Suprapubic skin (tissue), 3 donors: ENCODE data around the gene PDK1.

ENCODE experiments used
- POLR2A ChIP-seq, 2 donors: fragments of 450-650 bp; IDR thresholded peaks; one replicate each; pipeline ENCODE4 v1.6.1; 2017; ENCODE audit warnings: antibody characterized with exemption in 2 of 2, mild to moderate bottlenecking in 2 of 2, moderate library complexity in 2 of 2
- TF ChIP-seq, protein P1 (sequence below), 2 donors: fragments of 200-600 bp in 1 of 2; fragments of 450-650 bp in 1 of 2; sonication (generic) in 1 of 2; IDR thresholded peaks; one replicate each; pipeline ENCODE4 v1.5.1; 2016 to 2019; ENCODE audit warnings: antibody characterized with exemption in 2 of 2, mild to moderate bottlenecking in 1 of 2, moderate library complexity in 1 of 2

DNA sequence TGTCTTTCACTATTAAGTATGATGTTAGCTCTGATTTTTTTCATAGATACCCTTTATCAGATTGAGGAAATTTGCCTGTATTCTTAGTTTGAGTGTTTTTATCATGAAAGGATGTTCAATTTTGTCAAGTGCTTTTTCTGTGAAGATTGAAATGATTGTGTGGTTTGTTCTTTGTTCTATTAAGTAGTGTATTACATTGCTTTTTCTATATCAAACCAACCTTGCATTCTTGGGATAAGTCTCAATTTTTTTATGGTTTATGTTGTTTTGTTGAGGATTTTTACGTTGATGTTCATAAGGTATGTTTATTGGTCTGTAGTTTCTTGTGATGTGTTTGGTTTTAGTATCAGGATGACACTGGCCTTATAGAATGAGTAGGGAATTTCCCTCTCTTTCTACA is 19.1 kb downstream of the PDK1 start:
- TF ChIP-seq, protein P1, sequence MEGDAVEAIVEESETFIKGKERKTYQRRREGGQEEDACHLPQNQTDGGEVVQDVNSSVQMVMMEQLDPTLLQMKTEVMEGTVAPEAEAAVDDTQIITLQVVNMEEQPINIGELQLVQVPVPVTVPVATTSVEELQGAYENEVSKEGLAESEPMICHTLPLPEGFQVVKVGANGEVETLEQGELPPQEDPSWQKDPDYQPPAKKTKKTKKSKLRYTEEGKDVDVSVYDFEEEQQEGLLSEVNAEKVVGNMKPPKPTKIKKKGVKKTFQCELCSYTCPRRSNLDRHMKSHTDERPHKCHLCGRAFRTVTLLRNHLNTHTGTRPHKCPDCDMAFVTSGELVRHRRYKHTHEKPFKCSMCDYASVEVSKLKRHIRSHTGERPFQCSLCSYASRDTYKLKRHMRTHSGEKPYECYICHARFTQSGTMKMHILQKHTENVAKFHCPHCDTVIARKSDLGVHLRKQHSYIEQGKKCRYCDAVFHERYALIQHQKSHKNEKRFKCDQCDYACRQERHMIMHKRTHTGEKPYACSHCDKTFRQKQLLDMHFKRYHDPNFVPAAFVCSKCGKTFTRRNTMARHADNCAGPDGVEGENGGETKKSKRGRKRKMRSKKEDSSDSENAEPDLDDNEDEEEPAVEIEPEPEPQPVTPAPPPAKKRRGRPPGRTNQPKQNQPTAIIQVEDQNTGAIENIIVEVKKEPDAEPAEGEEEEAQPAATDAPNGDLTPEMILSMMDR (IDR thresholded peaks at IDR 0.05) = no peak
- no peak for TF ChIP-seq POLR2A (IDR thresholded peaks at IDR 0.05)
